ENCODE measurements around the gene PILRA.

DNA sequence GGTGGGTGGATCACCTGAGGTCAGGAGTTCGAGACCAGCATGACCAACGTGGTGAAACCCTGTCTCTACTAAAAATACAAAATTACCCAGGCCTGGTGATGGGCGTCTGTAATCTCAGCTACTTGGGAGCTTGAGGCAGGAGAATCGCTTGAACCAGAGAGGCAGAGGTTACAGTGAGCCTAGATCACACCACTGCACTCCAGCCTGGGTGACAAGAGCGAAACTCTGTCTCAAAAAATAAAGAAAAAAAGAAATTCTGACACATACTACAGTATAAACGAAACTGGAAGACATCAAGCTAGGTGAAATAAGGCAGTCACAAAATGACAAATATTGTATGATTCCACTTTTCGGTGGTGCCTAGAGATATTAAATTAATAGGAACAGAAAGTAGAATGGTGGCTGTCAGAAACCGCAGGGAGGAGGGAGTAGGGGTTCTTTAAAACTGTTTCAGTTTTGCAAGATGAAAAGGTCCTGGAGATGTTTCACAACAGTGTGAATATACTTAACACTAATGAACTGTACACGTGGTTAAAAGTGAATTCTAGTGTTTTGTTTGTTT lies 23.2 kb downstream of the PILRA start:
- TF ChIP-seq, protein P1, sequence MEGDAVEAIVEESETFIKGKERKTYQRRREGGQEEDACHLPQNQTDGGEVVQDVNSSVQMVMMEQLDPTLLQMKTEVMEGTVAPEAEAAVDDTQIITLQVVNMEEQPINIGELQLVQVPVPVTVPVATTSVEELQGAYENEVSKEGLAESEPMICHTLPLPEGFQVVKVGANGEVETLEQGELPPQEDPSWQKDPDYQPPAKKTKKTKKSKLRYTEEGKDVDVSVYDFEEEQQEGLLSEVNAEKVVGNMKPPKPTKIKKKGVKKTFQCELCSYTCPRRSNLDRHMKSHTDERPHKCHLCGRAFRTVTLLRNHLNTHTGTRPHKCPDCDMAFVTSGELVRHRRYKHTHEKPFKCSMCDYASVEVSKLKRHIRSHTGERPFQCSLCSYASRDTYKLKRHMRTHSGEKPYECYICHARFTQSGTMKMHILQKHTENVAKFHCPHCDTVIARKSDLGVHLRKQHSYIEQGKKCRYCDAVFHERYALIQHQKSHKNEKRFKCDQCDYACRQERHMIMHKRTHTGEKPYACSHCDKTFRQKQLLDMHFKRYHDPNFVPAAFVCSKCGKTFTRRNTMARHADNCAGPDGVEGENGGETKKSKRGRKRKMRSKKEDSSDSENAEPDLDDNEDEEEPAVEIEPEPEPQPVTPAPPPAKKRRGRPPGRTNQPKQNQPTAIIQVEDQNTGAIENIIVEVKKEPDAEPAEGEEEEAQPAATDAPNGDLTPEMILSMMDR (IDR thresholded peaks at IDR 0.05) = no peak
- no peak for TF ChIP-seq POLR2A (IDR thresholded peaks at IDR 0.05)

Data from adrenal gland (tissue), 5 donors.